Measurements from ENCODE around the gene PNPLA6.

GRCh38 chr19:7539827-7540425, 4.4 kb downstream of the PNPLA6 start:
- TF ChIP-seq EZH2phosphoT487 (IDR thresholded peaks at IDR 0.05; ENCODE audit: insufficient read depth, low read depth), result no peak
- TF ChIP-seq EZH2 (IDR thresholded peaks at IDR 0.05; ENCODE audit: insufficient read depth, poor library complexity, severe bottlenecking), result no peak

Measured in GM23248 (cell line).